RWPE2 (cell line): ENCODE results near the gene BDP1.
"Not testable (repeated sequence)": the region's sequence is repeated elsewhere in the genome, so short reads cannot be mapped to it uniquely, and the experiment has no call there.

Experiments
- ATAC-seq: fragments of 200-7000 bp; cut with Tn5 transposase; 3 replicates; pipeline ENCODE4 v1.9.1; 2021; ENCODE audit warnings: low read depth
- DNase-seq: peaks from one replicate; pipeline ENCODE4 v3.0.0-alpha.2; 2020; ENCODE audit warnings: low spot score
- H3K27ac ChIP-seq: fragments of 450-650 bp; 2 replicates; pipeline ENCODE4 v1.5.1; 2017; ENCODE audit warnings: mild to moderate bottlenecking; ENCODE audit not compliant: poor library complexity, severe bottlenecking
- H3K27me3 ChIP-seq: fragments of 250-450 bp; sonication (Bioruptor Pico); 2 replicates; pipeline ENCODE4 v1.5.1; 2021; ENCODE audit warnings: mild to moderate bottlenecking, moderate library complexity; ENCODE audit not compliant: insufficient read depth, poor library complexity, severe bottlenecking
- H3K36me3 ChIP-seq: fragments of 250-450 bp; sonication (Bioruptor Pico); 2 replicates; pipeline ENCODE4 v1.5.1; 2020; ENCODE audit warnings: low read depth, mild to moderate bottlenecking, moderate library complexity
- H3K4me1 ChIP-seq: fragments of 250-450 bp; sonication (Bioruptor Pico); 2 replicates; pipeline ENCODE4 v1.5.1; 2021; ENCODE audit warnings: mild to moderate bottlenecking, moderate library complexity; ENCODE audit not compliant: insufficient read depth, poor library complexity, severe bottlenecking
- H3K4me3 ChIP-seq: fragments of 250-450 bp; sonication (Bioruptor Pico); 2 replicates; pipeline ENCODE4 v1.5.1; 2021; ENCODE audit warnings: mild to moderate bottlenecking, moderate library complexity; ENCODE audit not compliant: severe bottlenecking
- H3K9me3 ChIP-seq: fragments of 250-450 bp; sonication (Bioruptor Pico); 2 replicates; pipeline ENCODE4 v1.5.1; 2021; ENCODE audit warnings: mild to moderate bottlenecking, moderate library complexity; ENCODE audit not compliant: severe bottlenecking
- TF ChIP-seq, protein P1 (sequence below): fragments of 450-650 bp; IDR thresholded peaks from one replicate; pipeline ENCODE4 v1.5.1; 2017; ENCODE audit warnings: mild to moderate bottlenecking, moderate library complexity; ENCODE audit not compliant: poor library complexity, severe bottlenecking

BDP1 gene, protein sequence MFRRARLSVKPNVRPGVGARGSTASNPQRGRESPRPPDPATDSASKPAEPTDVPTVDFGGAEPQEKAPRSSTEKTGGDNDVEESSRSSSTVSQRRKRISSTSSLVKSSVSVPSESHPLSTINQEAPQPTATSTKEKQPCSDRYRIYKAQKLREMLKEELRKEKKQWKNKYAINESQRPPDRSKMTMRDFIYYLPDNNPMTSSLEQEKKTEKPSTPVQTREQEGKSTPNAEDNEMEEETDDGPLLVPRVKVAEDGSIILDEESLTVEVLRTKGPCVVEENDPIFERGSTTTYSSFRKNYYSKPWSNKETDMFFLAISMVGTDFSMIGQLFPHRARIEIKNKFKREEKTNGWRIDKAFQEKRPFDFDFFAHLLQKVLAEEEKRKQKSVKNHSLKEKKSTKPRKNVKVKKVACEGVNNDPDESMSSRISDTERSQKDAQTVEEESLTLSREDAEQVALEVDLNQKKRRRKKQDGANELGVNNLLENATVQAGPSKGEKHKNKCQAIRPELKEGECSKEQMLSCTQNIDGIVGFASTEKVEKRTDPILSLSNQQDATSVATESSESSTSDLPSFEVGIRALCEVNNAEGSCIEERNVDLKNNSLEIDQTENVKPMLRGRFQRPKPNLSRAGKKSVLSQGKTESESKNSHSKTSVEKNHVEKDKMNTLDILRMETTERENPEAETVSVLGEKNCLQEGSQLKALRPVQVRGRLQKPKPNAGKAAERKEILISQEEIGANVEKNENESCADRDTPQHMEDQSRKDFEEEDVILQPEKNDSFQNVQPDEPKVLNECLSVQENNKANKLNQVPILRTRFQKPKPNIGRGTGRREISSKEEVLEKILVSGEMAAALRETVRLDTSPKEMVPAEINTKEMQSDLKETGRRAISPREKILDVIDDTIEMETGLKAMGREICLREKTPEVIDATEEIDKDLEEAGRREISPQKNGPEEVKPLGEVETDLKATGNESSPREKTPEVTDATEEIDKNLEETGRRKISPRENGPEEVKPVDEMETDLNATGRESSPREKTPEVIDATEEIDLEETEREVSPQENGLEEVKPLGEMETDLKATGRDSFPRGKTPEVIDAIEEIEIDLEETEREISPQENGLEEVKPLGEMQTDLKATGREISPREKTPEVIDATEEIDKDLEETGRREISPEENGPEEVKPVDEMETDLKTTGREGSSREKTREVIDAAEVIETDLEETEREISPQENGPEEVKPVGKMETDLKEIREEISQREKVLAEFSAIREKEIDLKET (N-terminal part only)

DNA sequence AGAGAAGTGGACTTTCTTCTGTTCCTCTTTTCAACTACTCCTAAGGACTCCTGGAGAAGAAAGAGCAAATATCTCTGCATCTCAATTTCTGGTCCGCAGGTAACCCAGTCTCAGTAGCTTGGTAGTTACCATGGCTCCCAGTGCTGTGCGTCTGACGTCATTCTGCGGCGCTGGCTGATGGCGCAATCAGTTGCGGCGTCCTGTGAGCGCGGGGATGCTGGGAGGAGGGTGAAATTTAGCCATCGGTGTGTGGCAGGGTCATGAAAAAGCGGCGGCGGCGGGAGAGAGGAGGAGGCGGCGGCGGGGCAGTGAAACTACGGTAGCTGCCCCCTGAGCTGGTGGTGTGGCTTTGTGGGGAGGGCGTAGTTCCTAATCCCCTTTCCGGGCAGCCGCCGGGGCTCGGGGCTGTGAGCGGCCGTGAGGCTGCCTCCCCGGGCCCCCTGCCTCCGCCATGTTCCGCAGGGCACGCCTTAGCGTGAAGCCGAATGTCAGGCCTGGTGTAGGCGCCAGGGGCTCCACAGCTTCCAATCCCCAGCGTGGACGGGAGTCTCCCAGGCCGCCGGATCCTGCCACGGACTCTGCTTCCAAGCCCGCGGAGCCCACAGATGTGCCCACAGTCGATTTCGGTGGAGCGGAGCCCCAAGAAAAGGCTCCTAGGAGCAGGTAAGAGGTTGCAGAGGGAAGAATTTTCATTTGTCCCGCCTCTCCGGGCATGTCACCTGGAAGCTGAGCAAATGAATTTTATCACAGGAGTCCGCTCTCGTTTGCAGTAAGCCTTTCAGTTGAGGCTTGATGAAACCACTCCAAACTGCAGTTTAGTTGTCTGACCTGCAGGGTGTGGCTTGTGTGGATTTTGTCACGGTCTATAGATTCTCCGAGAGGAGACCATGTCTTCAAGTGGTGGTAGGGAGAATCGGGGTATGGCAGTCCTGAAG, at the start of gene BDP1:
Gene BDP1 (plus strand): TSS at position 225 of the 935 bp plus-strand sequence. CDS start 227 bp downstream, at position 452.
- H3K27me3 ChIP-seq, result peaks cover 2% of the 10 kb centered on the region
- H3K36me3 ChIP-seq, result peaks cover 30% of the 10 kb centered on the region
- TF ChIP-seq, protein P1, sequence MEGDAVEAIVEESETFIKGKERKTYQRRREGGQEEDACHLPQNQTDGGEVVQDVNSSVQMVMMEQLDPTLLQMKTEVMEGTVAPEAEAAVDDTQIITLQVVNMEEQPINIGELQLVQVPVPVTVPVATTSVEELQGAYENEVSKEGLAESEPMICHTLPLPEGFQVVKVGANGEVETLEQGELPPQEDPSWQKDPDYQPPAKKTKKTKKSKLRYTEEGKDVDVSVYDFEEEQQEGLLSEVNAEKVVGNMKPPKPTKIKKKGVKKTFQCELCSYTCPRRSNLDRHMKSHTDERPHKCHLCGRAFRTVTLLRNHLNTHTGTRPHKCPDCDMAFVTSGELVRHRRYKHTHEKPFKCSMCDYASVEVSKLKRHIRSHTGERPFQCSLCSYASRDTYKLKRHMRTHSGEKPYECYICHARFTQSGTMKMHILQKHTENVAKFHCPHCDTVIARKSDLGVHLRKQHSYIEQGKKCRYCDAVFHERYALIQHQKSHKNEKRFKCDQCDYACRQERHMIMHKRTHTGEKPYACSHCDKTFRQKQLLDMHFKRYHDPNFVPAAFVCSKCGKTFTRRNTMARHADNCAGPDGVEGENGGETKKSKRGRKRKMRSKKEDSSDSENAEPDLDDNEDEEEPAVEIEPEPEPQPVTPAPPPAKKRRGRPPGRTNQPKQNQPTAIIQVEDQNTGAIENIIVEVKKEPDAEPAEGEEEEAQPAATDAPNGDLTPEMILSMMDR, result peak; percentile 39
- peaks cover 10% of the 10 kb centered on the region for H3K4me1 ChIP-seq
- peak; percentile 94 for ATAC-seq
- no peaks in the 10 kb centered on the region for H3K9me3 ChIP-seq
- peak within 1 kb of the TSS; percentile 69 for H3K27ac ChIP-seq
- peak within 1 kb of the TSS; percentile 93 for H3K4me3 ChIP-seq
- DNase-seq, result peak; percentile 93

DNA sequence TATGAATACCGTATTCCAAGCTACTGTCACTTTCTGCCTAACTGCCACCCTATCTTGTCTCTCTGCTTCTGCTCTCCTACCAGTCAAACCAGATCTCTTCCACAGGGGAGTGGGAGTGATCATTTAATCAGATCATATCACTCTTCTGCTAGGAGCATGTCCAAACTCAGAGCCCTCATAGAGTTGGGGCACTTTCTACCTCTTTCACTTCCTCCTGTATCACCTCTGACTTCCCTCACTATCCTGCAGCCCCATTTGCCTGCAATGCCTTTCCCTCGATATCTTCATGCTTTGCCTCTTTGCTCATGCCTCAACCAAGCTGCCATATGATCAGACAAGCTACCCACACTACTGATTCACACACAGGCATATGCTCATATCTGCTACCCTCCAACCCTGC, 45.4 kb upstream of the BDP1 start:
- H3K4me1 ChIP-seq, H3K4me3 ChIP-seq, H3K9me3 ChIP-seq, DNase-seq, H3K27ac ChIP-seq, H3K36me3 ChIP-seq, ATAC-seq: not testable (repeated sequence)
- peaks cover 12% of the 10 kb centered on the region for H3K27me3 ChIP-seq

DNA sequence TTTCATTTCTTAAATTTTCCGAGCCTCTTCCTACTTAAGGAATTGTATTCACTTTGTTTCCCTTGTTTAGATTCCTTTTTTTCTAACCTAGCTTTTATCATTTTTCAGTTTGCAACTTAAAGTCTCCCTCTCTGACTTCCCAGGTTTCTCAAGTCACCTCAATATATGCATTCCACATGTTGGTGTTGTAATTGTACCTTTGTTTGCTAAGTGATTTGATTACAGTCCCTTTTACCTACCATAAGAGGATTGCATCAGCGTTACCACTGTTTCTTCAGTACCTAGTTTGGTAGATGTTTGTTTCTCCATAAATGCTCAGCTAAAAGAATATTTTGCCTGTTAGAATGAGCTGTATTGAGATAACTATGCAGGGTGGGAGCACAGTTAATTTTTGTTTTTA, 39.8 kb upstream of the BDP1 start:
- not testable (repeated sequence) for ATAC-seq, H3K4me3 ChIP-seq, H3K36me3 ChIP-seq, H3K9me3 ChIP-seq, DNase-seq, H3K27ac ChIP-seq, H3K4me1 ChIP-seq
- peaks cover 36% of the 10 kb centered on the region for H3K27me3 ChIP-seq

DNA sequence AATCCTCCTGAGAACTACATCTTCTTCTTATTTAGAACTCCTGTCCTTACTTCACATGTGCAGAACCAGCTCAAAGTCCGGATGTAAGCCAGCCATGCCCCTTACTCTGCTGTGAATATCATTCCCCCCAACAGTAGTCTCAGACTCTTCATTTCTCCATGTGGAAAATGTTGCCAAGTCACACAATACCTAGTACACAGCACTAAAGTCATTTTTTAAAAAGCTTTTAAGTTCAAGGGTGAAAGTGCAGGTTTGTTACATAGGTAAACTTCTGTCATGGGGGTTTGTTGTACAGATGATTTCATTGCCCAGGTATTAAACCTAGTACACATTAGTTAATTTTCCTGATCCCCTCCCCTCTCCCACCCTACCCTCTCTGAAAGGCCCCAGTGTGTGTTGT, 37.4 kb upstream of the BDP1 start:
- not testable (repeated sequence) for DNase-seq, ATAC-seq

DNA sequence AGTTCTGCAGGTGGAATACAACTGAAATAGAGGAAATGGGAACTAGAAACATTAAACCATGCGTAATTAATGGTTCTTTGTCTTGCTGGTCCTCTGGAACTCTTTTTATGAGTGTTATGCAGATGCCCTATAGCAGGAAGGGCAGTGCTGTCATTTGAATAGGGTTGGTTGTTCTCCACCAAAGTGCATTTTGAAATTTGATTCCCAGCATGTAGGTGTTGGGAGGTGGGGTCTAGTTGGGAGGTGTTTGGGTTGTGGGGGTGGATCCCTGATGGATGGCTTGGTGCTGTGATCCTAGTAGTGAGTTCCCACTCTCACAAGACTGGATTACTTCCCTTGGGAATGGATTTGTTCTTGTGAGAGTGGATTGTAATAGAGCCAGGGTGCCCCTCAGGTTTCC, 34.2 kb upstream of the BDP1 start:
- H3K27me3 ChIP-seq, result peaks cover 23% of the 10 kb centered on the region
- not testable (repeated sequence) for H3K4me1 ChIP-seq, H3K27ac ChIP-seq, H3K9me3 ChIP-seq, H3K4me3 ChIP-seq, H3K36me3 ChIP-seq, DNase-seq, ATAC-seq

More for the DNA sequence above, 37.4 kb upstream of the BDP1 start:
- not testable (repeated sequence) for H3K36me3 ChIP-seq, H3K9me3 ChIP-seq, H3K4me1 ChIP-seq, H3K4me3 ChIP-seq, H3K27ac ChIP-seq
- peaks cover 30% of the 10 kb centered on the region for H3K27me3 ChIP-seq

DNA sequence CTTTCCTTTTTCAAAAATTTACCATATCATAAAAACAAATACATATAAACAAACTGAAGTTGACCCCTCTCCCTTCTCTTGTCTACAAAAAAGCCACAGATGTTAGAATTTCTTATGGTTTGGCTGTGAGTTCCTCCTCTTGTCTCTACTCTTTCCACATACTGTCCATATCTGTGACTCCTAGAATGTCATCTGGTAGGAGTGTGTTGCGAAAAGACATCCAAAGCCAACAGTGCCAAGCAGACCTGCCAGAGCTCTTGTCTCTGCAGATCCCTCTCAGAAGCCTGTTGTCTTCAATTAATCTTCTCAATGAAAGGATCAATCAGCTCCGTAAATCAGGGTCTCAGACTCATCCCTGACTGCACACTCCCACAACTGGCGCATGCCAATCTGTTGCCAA, 31.6 kb upstream of the BDP1 start:
- not testable (repeated sequence) for ATAC-seq, H3K4me3 ChIP-seq, DNase-seq, H3K27ac ChIP-seq, H3K36me3 ChIP-seq, H3K9me3 ChIP-seq, H3K4me1 ChIP-seq
- peaks cover 15% of the 10 kb centered on the region for H3K27me3 ChIP-seq

DNA sequence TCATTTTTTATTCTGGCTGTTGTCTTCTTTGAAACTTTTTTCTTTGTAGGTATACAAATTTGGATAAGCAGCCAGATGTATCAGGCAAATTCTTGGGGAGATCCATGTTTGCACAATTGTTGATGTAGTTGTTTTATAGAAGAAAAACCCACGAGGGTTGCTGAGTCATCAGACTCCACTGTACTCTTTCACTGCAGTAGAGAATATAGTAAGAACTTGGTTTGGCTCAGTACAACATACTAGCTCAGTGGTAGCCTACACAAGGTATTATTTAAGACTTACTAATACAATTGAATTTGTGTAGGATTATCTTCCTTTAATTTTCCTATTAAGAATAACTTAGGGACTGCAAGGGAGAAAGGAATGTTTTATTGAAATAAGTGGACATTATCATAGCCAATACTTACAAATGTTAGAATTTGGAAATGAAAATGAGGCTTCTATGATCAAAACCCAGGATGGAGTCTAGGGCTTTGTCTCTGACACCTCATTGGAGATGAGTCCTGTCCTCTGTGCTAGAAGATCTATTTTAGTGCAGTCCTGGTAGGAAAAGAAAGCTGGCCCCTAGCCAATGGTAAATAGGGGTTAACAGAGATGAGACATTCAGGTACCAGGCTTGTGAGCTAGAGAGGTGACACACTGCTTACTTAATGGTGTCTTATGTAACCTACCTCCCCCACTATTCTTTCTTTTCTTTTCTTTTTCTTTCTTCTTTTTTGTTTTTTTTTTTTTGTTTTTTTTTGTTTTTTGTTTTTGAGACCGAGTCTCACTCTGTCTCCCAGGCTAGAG, 28.6 kb upstream of the BDP1 start:
- not testable (repeated sequence) for H3K4me1 ChIP-seq, H3K36me3 ChIP-seq, H3K27ac ChIP-seq, H3K27me3 ChIP-seq, H3K4me3 ChIP-seq, H3K9me3 ChIP-seq, DNase-seq
- peak; percentile 49; the same call in 1 of the 3 replicates for ATAC-seq

DNA sequence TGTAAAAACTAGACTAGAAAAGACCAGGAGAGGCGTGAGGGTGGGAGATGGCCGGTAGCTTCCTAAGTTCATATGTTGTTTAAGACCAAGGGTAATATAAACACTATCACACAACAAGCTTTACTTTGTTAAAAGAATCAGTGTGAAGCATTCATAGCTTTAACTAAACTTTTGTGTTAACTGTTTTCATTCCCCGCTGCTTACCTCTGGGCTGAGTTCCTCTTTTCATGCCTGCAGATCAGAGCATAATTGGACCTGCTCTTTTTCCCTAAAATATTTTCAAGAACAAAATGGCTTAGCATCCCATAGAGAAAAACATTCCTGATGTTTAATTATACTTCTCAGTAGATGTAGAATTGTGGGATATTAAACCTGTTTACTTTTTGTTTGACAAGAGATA, 23.0 kb upstream of the BDP1 start:
- not testable (repeated sequence) for H3K36me3 ChIP-seq, H3K9me3 ChIP-seq, ATAC-seq, H3K27ac ChIP-seq, DNase-seq, H3K4me1 ChIP-seq, H3K4me3 ChIP-seq
- peaks cover 11% of the 10 kb centered on the region for H3K27me3 ChIP-seq
